Neural progenitor cell (in vitro differentiated cells): ENCODE measurements around the gene PTCD2. TPM values are rescaled to one million over a fixed set of nuclear protein-coding genes. Genes with fewer than 3 reads are reported as not detected.

Source experiments
- DNase-seq: peaks from one replicate; pipeline ENCODE4 v3.0.0-alpha.2; 2016; ENCODE audit warnings: low spot score
- H2AFZ ChIP-seq: fragments of 200-600 bp; sonication (generic); replicated peaks from 2 replicates; pipeline ENCODE4 v1.6.1; 2016; ENCODE audit warnings: antibody characterized with exemption
- H3F3A ChIP-seq: fragments of 200-600 bp; sonication (generic); 2 replicates; pipeline ENCODE4 v1.6.1; 2016; ENCODE audit warnings: antibody characterized with exemption, low read depth
- H3K27ac ChIP-seq: fragments of 200-600 bp; sonication (generic); 2 replicates; pipeline ENCODE4 v1.5.1; 2016; ENCODE audit warnings: mild to moderate bottlenecking
- H3K27me3 ChIP-seq: fragments of 200-600 bp; sonication (generic); 2 replicates; pipeline ENCODE4 v1.6.1; 2016; ENCODE audit warnings: mild to moderate bottlenecking, moderate library complexity
- H3K36me3 ChIP-seq: fragments of 200-600 bp; sonication (generic); 2 replicates; pipeline ENCODE4 v1.5.1; 2016
- H3K4me1 ChIP-seq: fragments of 200-600 bp; sonication (generic); 2 replicates; pipeline ENCODE4 v1.6.1; 2016; ENCODE audit warnings: mixed run types
- H3K4me2 ChIP-seq: fragments of 200-600 bp; sonication (generic); 2 replicates; pipeline ENCODE4 v1.6.1; 2016
- H3K4me3 ChIP-seq: fragments of 200-600 bp; sonication (generic); 2 replicates; pipeline ENCODE4 v1.5.1; 2016
- H3K79me2 ChIP-seq: fragments of 200-600 bp; sonication (generic); 2 replicates; pipeline ENCODE4 v1.6.1; 2016; ENCODE audit warnings: low read depth
- H3K9ac ChIP-seq: fragments of 200-600 bp; sonication (generic); 2 replicates; pipeline ENCODE4 v1.6.1; 2016
- H3K9me3 ChIP-seq: fragments of 200-600 bp; sonication (generic); 2 replicates; pipeline ENCODE4 v1.5.1; 2016; ENCODE audit warnings: low read depth
- H4K20me1 ChIP-seq: fragments of 200-600 bp; sonication (generic); 2 replicates; pipeline ENCODE4 v1.6.1; 2016; ENCODE audit warnings: low read depth
- H3K27ac Mint-ChIP-seq: 3 replicates; pipeline ENCODE4 v1.8.0; 2021; ENCODE audit warnings: mixed read lengths
- H3K27me3 Mint-ChIP-seq: 2 replicates; pipeline ENCODE4 v1.8.0; 2022; ENCODE audit warnings: low read depth, mild to moderate bottlenecking, inconsistent platforms, moderate library complexity, mixed read lengths; ENCODE audit not compliant: insufficient read depth
- H3K36me3 Mint-ChIP-seq: 3 replicates; pipeline ENCODE4 v1.8.0; 2021; ENCODE audit warnings: mixed read lengths
- H3K4me1 Mint-ChIP-seq: 3 replicates; pipeline ENCODE4 v1.8.0; 2021; ENCODE audit warnings: mixed read lengths
- H3K4me3 Mint-ChIP-seq: 3 replicates; pipeline ENCODE4 v1.8.0; 2021; ENCODE audit warnings: mild to moderate bottlenecking, moderate library complexity, mixed read lengths
- H3K9me3 Mint-ChIP-seq: 3 replicates; pipeline ENCODE4 v1.8.0; 2020; ENCODE audit warnings: mixed read lengths
- CTCF ChIP-seq: fragments of 200-600 bp; sonication (generic); IDR thresholded peaks from 2 replicates; pipeline ENCODE4 v1.5.1; 2017; ENCODE audit warnings: antibody characterized with exemption, mild to moderate bottlenecking
- EZH2 ChIP-seq: fragments of 200-600 bp; sonication (generic); IDR thresholded peaks from 2 replicates; pipeline ENCODE4 v1.6.1; 2017; ENCODE audit warnings: antibody characterized with exemption, mild to moderate bottlenecking, moderate library complexity
- EZH2phosphoT487 ChIP-seq: fragments of 200-600 bp; sonication (generic); IDR thresholded peaks from 2 replicates; pipeline ENCODE4 v1.6.1; 2017; ENCODE audit warnings: antibody characterized with exemption
- total RNA-seq: library from RNA; depleted of rRNA; stranded (reverse); fragments of >200 nt; gene quantifications from 2 replicates; pipeline ENCODE4 v1.2.3, GENCODE V29; 2015; ENCODE audit warnings: low replicate concordance

Gene PTCD2
- total RNA-seq, 1 donor from 2014 or later = 13.7 TPM

- peaks cover 33% of the 10 kb centered on the region for H3K36me3 Mint-ChIP-seq
- H3F3A ChIP-seq = no peaks in the 10 kb centered on the region
- no peaks in the 10 kb centered on the region for H3K9me3 ChIP-seq
- no peak overlapping the region for H3K9ac ChIP-seq
- H3K27ac Mint-ChIP-seq = no peak overlapping the region
- H3K27me3 ChIP-seq = no peaks in the 10 kb centered on the region
- H3K27me3 Mint-ChIP-seq = no peaks in the 10 kb centered on the region
- no peak overlapping the region for H3K27ac ChIP-seq
- TF ChIP-seq CTCF (no peak), EZH2phosphoT487 (no peak), EZH2 (no peak)
- H3K4me2 ChIP-seq = no peak overlapping the region
- no peaks in the 10 kb centered on the region for H3K36me3 ChIP-seq
- H4K20me1 ChIP-seq = no peaks in the 10 kb centered on the region
- no peak overlapping the region for H3K4me3 Mint-ChIP-seq
- H2AFZ ChIP-seq = no peak overlapping the region
- H3K4me1 ChIP-seq = no peaks in the 10 kb centered on the region
- H3K79me2 ChIP-seq = no peaks in the 10 kb centered on the region
- DNase-seq = no peak
- H3K9me3 Mint-ChIP-seq = peaks cover 2% of the 10 kb centered on the region
- H3K4me3 ChIP-seq = no peak overlapping the region
- peaks cover 21% of the 10 kb centered on the region for H3K4me1 Mint-ChIP-seq
Observed at GRCh38 chr5:72359886-72360285, 39.7 kb downstream of the PTCD2 start.

GRCh38 chr5:72363166-72363802 lies 43.1 kb downstream of the PTCD2 start:
- H3K27ac ChIP-seq = no peak overlapping the region
- H3K79me2 ChIP-seq = no peaks in the 10 kb centered on the region
- H3K27me3 ChIP-seq = no peaks in the 10 kb centered on the region
- H3K9ac ChIP-seq = no peak overlapping the region
- no peaks in the 10 kb centered on the region for H3K9me3 ChIP-seq
- DNase-seq = no peak
- H3K36me3 ChIP-seq = no peaks in the 10 kb centered on the region
- peak overlapping the region; percentile 62 for H3K27ac Mint-ChIP-seq
- peaks cover 32% of the 10 kb centered on the region for H3K4me1 Mint-ChIP-seq
- H3K27me3 Mint-ChIP-seq = no peaks in the 10 kb centered on the region
- TF ChIP-seq CTCF (no peak), EZH2phosphoT487 (no peak), EZH2 (no peak)
- no peaks in the 10 kb centered on the region for H3F3A ChIP-seq
- no peak overlapping the region for H2AFZ ChIP-seq
- peaks cover 2% of the 10 kb centered on the region for H3K9me3 Mint-ChIP-seq
- no peaks in the 10 kb centered on the region for H4K20me1 ChIP-seq
- no peak overlapping the region for H3K4me2 ChIP-seq
- H3K4me3 Mint-ChIP-seq = no peak overlapping the region
- no peak overlapping the region for H3K4me3 ChIP-seq
- H3K36me3 Mint-ChIP-seq = peaks cover 31% of the 10 kb centered on the region
- H3K4me1 ChIP-seq = no peaks in the 10 kb centered on the region

GRCh38 chr5:72364171-72364570 lies 44.0 kb downstream of the PTCD2 start:
- no peak for DNase-seq
- Mint-ChIP-seq H3K27me3 (no peaks in the 10 kb centered on the region), H3K36me3 (peaks cover 30% of the 10 kb centered on the region), H3K4me3 (no peak overlapping the region), H3K27ac (no peak overlapping the region), H3K4me1 (peaks cover 32% of the 10 kb centered on the region), H3K9me3 (peaks cover 2% of the 10 kb centered on the region)
- Histone ChIP-seq H2AFZ (no peak overlapping the region), H4K20me1 (no peaks in the 10 kb centered on the region), H3K9ac (no peak overlapping the region), H3K27me3 (no peaks in the 10 kb centered on the region), H3K9me3 (no peaks in the 10 kb centered on the region), H3K27ac (no peak overlapping the region), H3K79me2 (no peaks in the 10 kb centered on the region), H3K36me3 (no peaks in the 10 kb centered on the region), H3K4me3 (no peak overlapping the region), H3F3A (no peaks in the 10 kb centered on the region), H3K4me2 (no peak overlapping the region), H3K4me1 (no peaks in the 10 kb centered on the region)
- TF ChIP-seq EZH2phosphoT487 (no peak), CTCF (no peak), EZH2 (no peak)
